EL (cell line): ENCODE results near the gene KLRG1.

ENCODE experiments used
- DNase-seq: peaks from one replicate; pipeline ENCODE4 v3.0.0-alpha.2; 2016

KLRG1 gene

GRCh38 chr12:9043766-9044165 is 54.4 kb downstream of the KLRG1 start:
- no peak for DNase-seq

- DNase-seq = no peak
These were observed 57.8 kb downstream of the KLRG1 start for GRCh38 chr12:9047105-9047504.

- no peak for DNase-seq
These were observed 59.6 kb downstream of the KLRG1 start for GRCh38 chr12:9048930-9049329.

- peak; percentile 38 for DNase-seq
These were observed 60.3 kb downstream of the KLRG1 start for GRCh38 chr12:9049520-9050133.

GRCh38 chr12:9050521-9051157 is 61.3 kb downstream of the KLRG1 start:
- DNase-seq = no peak

GRCh38 chr12:9051158-9051550 is 61.8 kb downstream of the KLRG1 start:
- DNase-seq = no peak

GRCh38 chr12:9052610-9053009 is 63.3 kb downstream of the KLRG1 start:
- no peak for DNase-seq
